GM19463 (cell line): ENCODE measurements around the gene BCR.
A peak's percentile ranks its signal among the peaks of the same experiment; 100 is the strongest.

Experiments used
- ATAC-seq: cut with Tn5 transposase; IDR thresholded peaks from one replicate; pipeline ENCODE4 v1.9.1; 2021; ENCODE audit warnings: mild to moderate bottlenecking, moderate library complexity; ENCODE audit not compliant: unreplicated experiment

Gene BCR

DNA sequence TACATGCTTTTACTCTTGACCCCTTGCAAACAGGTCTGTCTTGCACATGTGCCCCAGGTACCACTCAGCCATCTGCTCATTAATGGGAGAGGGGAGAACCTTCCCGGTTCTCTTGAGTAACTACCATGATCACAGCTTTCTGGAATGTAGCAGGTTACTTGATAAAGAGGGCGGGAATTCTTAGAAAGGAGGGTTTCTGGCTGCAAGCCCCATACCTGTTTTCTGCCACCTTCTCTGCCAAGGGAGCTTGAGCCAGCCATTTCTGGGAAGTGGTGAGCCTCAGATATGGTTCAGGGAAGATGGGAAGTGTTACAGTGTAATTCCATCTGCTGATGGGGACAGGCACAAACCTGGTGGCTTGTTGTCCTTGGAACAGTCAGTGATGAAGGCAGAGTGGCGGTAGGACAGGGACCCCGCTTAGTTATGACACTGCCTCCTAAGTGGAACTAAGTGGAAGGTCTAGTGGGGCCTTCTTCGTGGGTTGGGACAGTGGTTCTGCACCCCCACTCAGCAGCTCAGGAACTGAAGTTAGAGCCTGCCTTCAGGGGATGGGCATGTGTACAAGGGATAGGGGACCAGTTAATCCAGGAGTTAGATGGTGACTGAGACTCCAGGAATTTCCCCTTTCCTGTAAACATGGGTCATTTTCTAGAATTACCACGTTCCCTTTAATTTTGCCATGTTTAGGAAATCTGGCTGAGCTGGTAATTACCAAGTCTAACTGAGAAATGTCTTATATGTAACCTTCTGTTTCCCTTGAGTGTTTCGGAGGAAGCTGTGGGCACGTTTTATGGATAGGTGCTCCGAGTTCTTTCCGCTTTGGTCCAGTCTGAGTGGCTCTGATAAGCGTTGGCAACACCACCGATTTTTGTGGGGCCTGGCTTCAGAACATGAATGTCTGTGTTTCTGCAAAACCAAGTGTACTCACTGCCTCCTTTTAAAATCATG is 35.3 kb downstream of the BCR start:
- ATAC-seq, result no peak

GRCh38 chr22:23216461-23217170 is 36.3 kb downstream of the BCR start:
- no peak for ATAC-seq

DNA sequence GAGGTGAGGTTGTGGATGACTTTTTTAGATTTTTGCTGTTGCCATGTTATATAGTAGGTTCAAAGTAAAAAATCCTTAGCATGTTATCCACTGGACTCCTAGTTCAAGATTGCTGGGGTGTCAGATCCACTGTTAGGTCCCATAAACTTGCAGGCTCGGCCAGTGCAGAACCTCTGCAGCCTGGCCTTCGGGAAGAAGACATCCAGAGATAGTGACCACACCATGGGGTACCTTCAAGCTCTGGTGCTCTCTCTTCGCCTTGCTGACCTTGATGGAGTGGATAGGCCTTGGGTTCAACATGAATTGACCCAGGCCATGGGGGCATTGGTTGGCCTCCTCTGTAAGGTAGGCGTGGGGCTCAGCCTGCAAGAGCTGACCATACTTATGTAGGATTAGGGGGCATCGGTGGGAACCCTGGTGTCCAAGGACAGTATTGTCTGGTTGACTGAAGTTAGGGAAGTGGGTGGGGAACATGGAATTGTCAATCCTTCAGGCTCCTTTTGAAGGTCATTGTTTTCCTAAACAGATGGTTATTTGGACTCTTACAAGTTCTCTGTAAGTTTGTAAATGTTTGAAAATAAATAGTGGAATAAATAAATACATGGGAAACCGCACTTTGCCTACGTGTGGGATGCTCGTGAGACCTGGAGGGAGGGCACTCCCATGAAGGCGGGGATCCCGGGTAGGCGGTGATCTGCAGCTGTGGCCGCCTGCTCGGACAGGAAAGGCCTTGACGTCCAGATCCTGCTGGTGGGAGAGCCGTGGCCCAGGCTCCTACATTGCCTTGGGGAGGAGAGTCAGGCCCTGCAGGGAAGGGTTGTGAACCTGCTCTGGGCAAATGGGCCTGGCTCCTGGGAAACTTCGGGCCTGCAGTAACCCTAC is 37.1 kb downstream of the BCR start:
- no peak for ATAC-seq

- no peak for ATAC-seq
Measured at GRCh38 chr22:23218053-23218866, 38.0 kb downstream of the BCR start.

DNA sequence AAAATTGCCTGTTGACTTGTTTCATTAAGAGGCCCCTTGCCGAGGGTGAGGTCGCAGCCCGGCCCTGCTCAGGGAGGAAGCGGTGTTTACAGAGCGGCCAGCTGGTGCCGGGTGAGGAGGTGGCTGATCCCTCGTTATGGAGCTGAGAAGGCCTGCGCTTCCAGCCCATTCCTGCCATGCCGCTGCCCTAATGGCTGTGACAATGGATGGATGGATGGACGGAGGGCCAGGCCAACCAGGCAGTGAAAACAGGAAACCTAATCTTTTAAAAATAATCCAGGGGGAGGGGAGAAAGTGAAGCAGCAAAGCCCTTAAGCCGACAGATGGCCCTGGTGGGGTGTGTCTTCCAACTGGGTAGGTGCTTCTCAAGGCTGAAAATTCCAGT is 38.5 kb downstream of the BCR start:
- no peak for ATAC-seq

DNA sequence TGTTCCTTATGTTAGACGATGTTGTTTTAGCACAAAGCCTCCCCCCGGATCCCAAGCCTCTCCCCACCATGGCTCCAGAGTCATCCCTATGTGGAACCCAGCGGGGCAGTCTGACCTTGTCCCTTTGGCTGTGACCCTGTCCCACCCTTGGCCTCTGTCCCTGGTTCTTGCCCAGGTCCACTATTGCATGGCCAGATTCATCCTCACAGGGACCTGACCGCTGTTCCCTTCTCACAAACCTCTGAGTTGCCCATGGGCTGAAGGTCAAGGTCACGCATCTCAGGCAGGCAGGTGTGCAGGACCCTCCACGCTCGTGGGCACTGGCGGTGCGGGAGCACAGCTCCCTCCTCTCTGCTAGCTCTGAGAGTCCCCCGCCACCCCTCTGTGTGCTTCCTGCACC is 39.0 kb downstream of the BCR start:
- no peak for ATAC-seq

GRCh38 chr22:23219822-23220484 is 39.6 kb downstream of the BCR start:
- ATAC-seq, result peak; percentile 60

DNA sequence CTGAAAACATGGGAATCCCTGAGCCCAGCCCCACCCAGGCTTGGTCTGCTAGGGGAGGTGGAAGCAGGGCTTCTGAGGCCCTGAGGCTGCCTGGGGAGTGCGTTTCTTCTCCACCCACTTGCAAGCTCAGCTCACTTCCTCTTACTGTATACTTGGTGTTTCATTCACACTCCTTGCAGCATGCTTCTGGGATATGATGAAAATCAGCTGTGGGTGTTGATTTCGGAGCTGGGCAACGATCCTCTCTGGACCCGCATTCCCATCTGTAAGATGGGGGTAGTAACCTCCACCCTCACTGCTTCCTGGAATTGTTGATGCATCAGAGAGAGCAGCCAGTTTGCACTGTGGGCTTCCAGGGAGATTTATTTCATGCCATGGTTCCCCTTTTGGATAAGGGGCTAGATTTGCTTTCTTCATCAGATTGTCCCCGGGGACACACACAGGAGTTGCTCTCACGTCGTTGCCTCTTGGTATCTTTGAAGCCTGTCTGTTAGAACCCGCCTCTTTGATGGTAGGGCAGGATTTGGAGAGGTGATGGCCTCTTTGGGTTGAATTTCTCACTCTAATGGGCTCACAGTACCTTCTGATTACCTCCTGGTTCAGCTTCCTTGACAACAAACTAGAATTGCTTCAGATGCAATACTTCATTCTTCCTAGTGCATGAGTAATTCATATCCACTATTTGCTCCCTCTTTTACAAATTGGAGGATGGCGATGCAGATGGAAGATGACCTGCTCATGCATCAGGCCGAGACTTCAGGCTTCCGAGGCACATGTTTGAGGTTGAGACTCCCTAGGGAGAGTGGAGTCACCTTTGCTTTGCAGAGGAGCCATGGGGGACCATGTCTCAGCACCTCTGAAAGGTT is 40.4 kb downstream of the BCR start:
- ATAC-seq, result peak; percentile 36

- ATAC-seq, result no peak
Measured at GRCh38 chr22:23221351-23221804, 41.1 kb downstream of the BCR start.

GRCh38 chr22:23222033-23222792 is 41.9 kb downstream of the BCR start:
- no peak for ATAC-seq

DNA sequence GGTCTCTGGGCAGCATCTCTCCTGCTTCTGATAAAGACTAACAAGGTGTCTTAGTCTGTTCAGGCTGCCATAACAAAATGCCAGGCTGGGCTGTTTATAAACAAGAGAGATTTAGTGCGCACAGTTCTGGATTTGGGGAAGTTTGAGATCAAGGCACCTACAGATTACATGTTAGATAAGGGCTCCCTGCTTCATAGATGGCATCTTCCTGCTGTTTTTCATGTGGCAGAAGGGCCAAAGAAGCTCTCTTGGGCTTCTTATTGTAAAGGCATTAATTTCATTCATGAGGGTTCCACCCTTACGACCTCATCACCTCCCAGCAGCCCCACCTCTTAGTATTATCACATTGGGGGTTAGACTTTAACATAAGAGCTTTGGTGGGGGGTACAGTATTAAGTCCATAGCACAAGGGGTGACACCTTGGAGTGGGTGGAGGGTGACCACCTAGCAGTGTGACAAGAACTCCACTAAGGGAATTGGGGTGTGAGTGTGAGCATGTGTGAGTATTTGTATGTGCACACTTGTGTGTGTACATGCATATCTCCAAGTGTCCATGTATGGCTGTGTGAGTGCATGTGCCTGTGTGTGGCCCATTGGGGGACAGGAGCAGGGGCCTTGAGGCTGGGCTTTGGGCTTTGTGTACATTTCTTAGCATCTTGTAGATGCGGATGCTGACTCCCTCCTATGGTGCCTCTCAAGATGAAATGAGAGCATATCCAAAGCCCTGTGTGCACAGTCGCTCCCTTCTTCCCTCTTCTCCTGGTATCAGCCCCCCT is 42.7 kb downstream of the BCR start:
- ATAC-seq, result no peak

- ATAC-seq, result no peak
Measured at GRCh38 chr22:23223569-23224317, 43.4 kb downstream of the BCR start.

DNA sequence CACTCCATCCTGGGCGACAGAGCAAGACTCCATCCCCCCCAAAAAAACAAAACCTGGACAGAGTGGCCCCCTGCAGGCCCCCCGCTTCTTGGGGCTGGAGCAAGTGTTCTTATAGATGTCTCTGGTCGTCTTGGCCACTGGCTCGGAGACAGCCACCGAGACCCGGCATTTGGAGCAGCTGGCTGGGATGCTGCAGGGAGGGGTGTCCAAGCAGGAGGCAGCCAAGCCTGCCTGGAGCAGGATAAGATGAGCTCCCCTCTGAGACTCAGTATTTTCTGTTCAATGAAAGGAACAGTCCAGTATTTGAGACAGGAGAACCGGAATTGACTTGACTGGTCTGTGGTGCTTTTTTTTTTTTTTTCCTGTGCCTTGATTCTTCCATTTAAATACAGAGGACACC is 44.5 kb downstream of the BCR start:
- no peak for ATAC-seq

GRCh38 chr22:23225337-23225723 is 45.0 kb downstream of the BCR start:
- no peak for ATAC-seq

DNA sequence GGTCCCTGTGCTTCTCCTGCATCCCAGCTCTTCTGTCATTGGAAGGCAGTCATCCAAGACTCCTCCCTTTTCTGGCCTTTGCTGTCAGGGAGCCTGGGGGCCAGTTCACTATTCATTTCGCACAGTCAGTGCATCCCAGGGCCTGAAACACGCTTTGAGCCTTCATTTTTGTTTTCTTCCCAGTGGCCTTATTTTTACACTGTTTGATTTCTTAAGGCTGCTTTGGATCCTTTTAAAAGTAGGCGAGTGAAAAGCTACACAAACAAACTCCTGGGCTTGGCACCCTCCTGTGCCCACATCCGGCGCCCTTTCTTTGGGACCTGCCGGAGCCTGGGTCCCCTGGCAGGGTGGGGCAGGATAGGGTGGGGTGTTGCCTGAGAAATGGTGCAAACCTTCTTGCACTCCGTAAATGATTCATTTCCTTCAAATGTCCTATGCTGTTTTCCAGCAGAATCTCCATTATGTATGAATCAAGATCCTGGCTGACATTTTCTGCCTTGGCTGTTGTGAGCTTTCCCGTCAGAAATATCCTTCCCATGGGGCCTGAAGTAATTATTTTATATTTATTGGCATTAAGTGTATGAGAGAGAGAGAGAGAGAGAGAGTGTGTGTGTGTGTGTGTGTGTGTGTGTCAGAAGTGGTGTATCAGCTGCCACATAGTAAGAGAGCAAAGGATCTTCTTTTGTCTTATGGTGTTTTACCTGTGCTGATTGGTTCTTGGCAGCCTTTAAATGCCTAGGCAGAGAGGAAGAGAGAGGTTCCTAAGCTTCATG is 45.6 kb downstream of the BCR start:
- ATAC-seq, result no peak

- ATAC-seq, result no peak
Measured at GRCh38 chr22:23226497-23226850, 46.2 kb downstream of the BCR start.
